Activated CD8-positive, alpha-beta T cell treated with anti-CD3 and anti-CD28 coated beads, Interleukin-2, amount 10 ng/mL, durations not matched to agents 7 days and 5 days (primary cell): Measurements from ENCODE around the gene IKZF5. TPM values are rescaled to one million over a fixed set of nuclear protein-coding genes. Genes with fewer than 3 reads are reported as not detected.

Experiments used
- ATAC-seq: fragments of 150-1000 bp; cut with Tn5 transposase; one replicate; pipeline ENCODE4 v1.10.0; 2021; ENCODE audit warnings: moderate library complexity
- CTCF ChIA-PET: fragments of 350-600 bp; sonication (Branson Sonifier 250); formaldehyde crosslinking; loops from one replicate; lab custom pipeline; 2021; ENCODE audit warnings: antibody characterized with exemption; lab: Charles Lee
- POLR2A ChIA-PET: fragments of 350-600 bp; sonication (Branson Sonifier 250); formaldehyde crosslinking; loops from one replicate; lab custom pipeline; 2021; ENCODE audit warnings: antibody characterized with exemption; lab: Charles Lee
- DNase-seq: peaks from one replicate; pipeline ENCODE4 v3.0.0-alpha.2; 2020
- H3K27ac Mint-ChIP-seq: one replicate; pipeline ENCODE4 v1.8.0; 2021; ENCODE audit warnings: mild to moderate bottlenecking, mixed read lengths
- H3K27me3 Mint-ChIP-seq: one replicate; pipeline ENCODE4 v1.8.0; 2021; ENCODE audit warnings: low read depth, mixed read lengths
- H3K36me3 Mint-ChIP-seq: one replicate; pipeline ENCODE4 v1.8.0; 2021; ENCODE audit warnings: low read depth, mixed read lengths
- H3K4me1 Mint-ChIP-seq: one replicate; pipeline ENCODE4 v1.8.0; 2021; ENCODE audit warnings: low read depth, mixed read lengths
- H3K4me3 Mint-ChIP-seq: one replicate; pipeline ENCODE4 v1.8.0; 2021; ENCODE audit warnings: mild to moderate bottlenecking, mixed read lengths
- H3K9me3 Mint-ChIP-seq: one replicate; pipeline ENCODE4 v1.8.0; 2022; ENCODE audit warnings: mixed read lengths; ENCODE audit not compliant: insufficient read depth
- total RNA-seq, 2 experiments: library from RNA; stranded (reverse); gene quantifications; one replicate each; pipeline ENCODE4 v1.2.3, GENCODE V29; 2021

The IKZF5 gene, protein sequence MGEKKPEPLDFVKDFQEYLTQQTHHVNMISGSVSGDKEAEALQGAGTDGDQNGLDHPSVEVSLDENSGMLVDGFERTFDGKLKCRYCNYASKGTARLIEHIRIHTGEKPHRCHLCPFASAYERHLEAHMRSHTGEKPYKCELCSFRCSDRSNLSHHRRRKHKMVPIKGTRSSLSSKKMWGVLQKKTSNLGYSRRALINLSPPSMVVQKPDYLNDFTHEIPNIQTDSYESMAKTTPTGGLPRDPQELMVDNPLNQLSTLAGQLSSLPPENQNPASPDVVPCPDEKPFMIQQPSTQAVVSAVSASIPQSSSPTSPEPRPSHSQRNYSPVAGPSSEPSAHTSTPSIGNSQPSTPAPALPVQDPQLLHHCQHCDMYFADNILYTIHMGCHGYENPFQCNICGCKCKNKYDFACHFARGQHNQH
- total RNA-seq = 10 to 100 TPM; 12.1 to 12.5 TPM

DNA sequence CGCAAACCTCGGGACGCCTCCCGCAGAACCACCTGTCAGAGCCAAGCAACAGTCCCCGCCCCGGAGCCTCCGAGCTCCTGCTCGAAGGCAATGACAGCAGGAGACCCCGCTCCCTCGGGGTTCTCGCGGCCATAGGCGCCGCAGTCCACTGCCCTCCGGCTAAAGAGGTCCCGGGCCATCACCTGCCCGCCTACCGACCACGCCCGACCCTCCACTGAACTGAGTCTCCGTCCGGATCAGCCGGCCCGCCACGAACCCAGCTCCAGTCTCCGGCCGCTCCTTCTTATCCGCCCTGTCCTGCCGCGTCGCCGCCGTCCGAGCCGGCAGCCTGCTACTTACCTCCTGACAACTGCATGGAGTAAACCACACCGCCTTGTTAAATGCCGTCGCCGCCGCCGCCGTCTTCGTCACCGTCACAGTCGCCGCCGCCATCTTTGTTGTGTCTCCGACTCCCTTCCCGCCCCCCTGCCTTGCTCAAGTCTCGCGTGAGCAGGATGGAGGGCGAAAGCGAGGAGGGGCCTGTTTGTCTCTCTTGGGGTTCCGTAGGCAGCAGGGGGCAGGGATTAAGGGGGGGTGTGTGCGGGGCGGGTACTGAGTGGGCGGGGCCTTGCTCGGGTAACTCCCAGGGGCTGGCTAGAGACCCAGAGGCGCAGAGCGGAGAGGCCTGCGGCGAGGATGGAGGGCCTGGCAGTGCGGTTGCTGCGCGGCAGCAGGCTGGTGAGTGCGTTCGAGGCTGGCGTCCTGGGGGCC, at the start of gene IKZF5, which contains the start of gene ACADSB:
Gene IKZF5 (minus strand): TSS at position 441 of the 750 bp plus-strand sequence. CDS start 10,170 bp downstream, outside the sequence.
Gene ACADSB (plus strand): TSS at position 652 of the 750 bp plus-strand sequence. CDS start 24 bp downstream, at position 676.
- peaks cover 32% of the 10 kb centered on the region for H3K4me1 Mint-ChIP-seq
- peak; percentile 98 for DNase-seq
- no peaks in the 10 kb centered on the region for H3K27me3 Mint-ChIP-seq
- POLR2A ChIA-PET = interaction anchor here (0.6 to 4.9 kb wide), 10 partner anchors 11 to 151 kb away, joined by 3 to 32 read pairs (median 6); partner anchors contain the start of genes BUB3, C10orf88, FAM24B and PSTK
- H3K4me3 Mint-ChIP-seq = peak within 1 kb of the TSS; percentile 97
- CTCF ChIA-PET = interaction anchor here (1.0 to 5.5 kb wide), 5 partner anchors 13 to 145 kb away, joined by 3 to 39 read pairs (median 5); partner anchors contain the start of genes BUB3, C10orf88 and PSTK
- H3K9me3 Mint-ChIP-seq = no peaks in the 10 kb centered on the region
- H3K36me3 Mint-ChIP-seq = peaks cover 12% of the 10 kb centered on the region
- peak within 1 kb of the TSS; percentile 97 for H3K27ac Mint-ChIP-seq
- peak; percentile 91 for ATAC-seq

DNA sequence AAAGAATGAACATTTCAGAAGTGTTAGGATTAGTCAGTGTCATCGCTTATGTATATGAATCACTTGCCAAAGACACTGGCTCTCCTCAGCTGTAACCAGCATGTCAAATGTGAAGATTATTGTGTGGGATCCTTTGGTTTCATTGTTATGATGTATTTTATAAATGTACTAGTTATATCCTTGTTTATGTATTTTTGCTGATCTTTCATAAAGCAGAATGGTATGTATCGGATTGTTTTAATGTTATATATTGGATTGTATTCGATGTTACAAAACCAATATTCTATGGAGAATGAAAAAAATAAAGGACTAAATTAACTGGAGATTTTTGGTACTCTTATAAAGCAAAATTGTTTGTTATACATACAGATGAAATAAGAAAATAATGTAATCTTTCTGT, 49.4 kb upstream of the IKZF5 start:
- CTCF ChIA-PET = no interaction called here
- no peaks in the 10 kb centered on the region for H3K4me1 Mint-ChIP-seq
- ATAC-seq (no peak), DNase-seq (no peak)
- no peaks in the 10 kb centered on the region for H3K36me3 Mint-ChIP-seq
- H3K27ac Mint-ChIP-seq = no peak overlapping the region
- H3K9me3 Mint-ChIP-seq = no peaks in the 10 kb centered on the region
- H3K4me3 Mint-ChIP-seq = no peak overlapping the region
- POLR2A ChIA-PET = no interaction called here
- peaks cover 4% of the 10 kb centered on the region for H3K27me3 Mint-ChIP-seq

GRCh38 chr10:123045961-123046731, 37.6 kb upstream of the IKZF5 start:
- Mint-ChIP-seq H3K4me1 (no peaks in the 10 kb centered on the region), H3K9me3 (no peaks in the 10 kb centered on the region), H3K27ac (no peak overlapping the region), H3K36me3 (peaks cover 4% of the 10 kb centered on the region), H3K27me3 (no peaks in the 10 kb centered on the region), H3K4me3 (no peak overlapping the region)
- DNase-seq (no peak), ATAC-seq (no peak)
- ChIA-PET POLR2A (no interaction called here), CTCF (interaction anchor here (1.1 to 1.4 kb wide), 3 partner anchors 15 to 335 kb away, joined by 3 to 4 read pairs (median 3); no protein-coding TSS in a partner anchor)

DNA sequence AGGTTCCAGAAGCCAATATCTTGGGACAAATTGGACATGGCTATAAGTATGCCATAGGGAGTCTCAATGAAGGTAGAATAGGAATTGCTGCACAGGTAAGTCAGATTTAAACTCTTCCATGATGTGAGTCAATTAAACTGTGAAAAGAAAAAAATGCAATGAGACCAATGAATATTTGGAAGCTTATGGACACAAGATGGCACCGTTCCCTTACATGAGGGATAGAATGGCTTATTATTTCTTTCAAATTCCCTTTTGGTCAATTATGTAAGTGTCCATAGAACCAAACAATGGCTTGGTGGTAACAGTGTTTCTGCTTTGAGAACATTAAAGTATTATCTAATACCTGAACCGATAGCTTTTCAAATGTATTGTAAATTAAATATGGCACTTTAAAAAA, 35.8 kb upstream of the IKZF5 start:
- Mint-ChIP-seq H3K27me3 (no peaks in the 10 kb centered on the region), H3K4me1 (peaks cover 2% of the 10 kb centered on the region), H3K27ac (no peak overlapping the region), H3K9me3 (no peaks in the 10 kb centered on the region), H3K4me3 (no peak overlapping the region), H3K36me3 (peaks cover 4% of the 10 kb centered on the region)
- ATAC-seq (no peak), DNase-seq (no peak)
- ChIA-PET POLR2A (no interaction called here), CTCF (interaction anchor here (0.8 to 3.2 kb wide), 9 partner anchors 8 to 514 kb away, joined by 3 to 26 read pairs (median 9); no protein-coding TSS in a partner anchor)

GRCh38 chr10:123043409-123043925, 34.9 kb upstream of the IKZF5 start:
- CTCF ChIA-PET = interaction anchor here (0.6 to 3.2 kb wide), 26 partner anchors 9 to 520 kb away, joined by 3 to 26 read pairs (median 4); partner anchors contain the start of gene BUB3
- ATAC-seq = peak; percentile 88
- Mint-ChIP-seq H3K27ac (no peak overlapping the region), H3K27me3 (no peaks in the 10 kb centered on the region), H3K4me3 (no peak overlapping the region), H3K9me3 (no peaks in the 10 kb centered on the region), H3K4me1 (peaks cover 11% of the 10 kb centered on the region), H3K36me3 (peaks cover 4% of the 10 kb centered on the region)
- POLR2A ChIA-PET = interaction anchor here (1.0 kb wide), 1 partner anchor 91 kb away, joined by 3 read pairs; no protein-coding TSS in a partner anchor
- peak; percentile 66 for DNase-seq

DNA sequence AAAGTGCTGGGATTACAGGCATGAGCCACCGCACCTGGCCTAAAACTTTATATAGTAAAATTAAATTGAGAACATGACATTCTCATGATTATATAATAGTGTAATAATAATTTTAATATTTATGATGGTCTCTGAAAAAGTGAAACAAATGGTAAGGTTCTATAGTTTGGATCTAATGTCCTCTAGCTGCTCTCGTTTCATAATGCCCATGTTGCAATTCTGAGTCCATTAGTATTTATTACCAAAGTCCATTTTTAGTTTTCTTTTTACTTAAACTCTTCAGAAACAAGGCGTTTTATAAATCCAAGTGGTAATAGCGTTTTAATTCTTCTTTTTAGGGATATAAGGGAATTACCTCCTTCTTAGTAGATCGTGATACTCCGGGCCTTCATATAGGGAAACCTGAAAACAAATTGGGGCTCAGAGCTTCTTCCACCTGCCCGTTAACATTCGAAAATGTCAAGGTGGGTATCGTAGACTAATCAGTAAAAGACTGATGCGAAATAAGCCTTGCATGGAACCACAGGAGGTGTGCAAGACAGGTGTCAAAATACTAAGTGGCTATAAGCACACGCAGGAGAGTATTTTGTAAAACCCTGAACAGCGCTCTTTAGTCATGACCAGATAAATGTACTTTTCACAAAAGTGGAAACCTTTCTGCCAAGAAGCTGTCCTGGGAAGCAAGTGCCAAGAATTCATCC, 34.3 kb upstream of the IKZF5 start:
- no peak overlapping the region for H3K4me3 Mint-ChIP-seq
- H3K27ac Mint-ChIP-seq = no peak overlapping the region
- no peaks in the 10 kb centered on the region for H3K27me3 Mint-ChIP-seq
- H3K36me3 Mint-ChIP-seq = no peaks in the 10 kb centered on the region
- DNase-seq (no peak), ATAC-seq (no peak)
- CTCF ChIA-PET = interaction anchor here (0.6 to 3.2 kb wide), 27 partner anchors 9 to 521 kb away, joined by 3 to 26 read pairs (median 4); partner anchors contain the start of gene BUB3
- POLR2A ChIA-PET = interaction anchor here (1.0 kb wide), 1 partner anchor 91 kb away, joined by 3 read pairs; no protein-coding TSS in a partner anchor
- no peaks in the 10 kb centered on the region for H3K9me3 Mint-ChIP-seq
- peaks cover 11% of the 10 kb centered on the region for H3K4me1 Mint-ChIP-seq

DNA sequence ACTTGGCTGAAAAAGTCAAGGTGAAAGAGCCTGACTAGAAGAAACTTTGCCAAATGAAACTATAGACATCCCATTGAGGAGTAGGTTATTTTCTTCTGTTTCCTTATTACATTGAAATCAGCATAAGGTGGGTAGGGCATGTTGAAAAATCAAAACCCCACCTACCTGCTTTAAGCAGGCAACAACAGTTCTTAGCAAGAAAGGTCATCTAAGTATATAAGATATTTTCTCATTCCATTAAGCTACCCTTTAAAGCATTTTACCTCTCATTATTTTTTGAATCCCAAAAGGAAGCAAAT, 31.0 kb upstream of the IKZF5 start:
- H3K27me3 Mint-ChIP-seq = no peaks in the 10 kb centered on the region
- H3K4me3 Mint-ChIP-seq = no peak overlapping the region
- no peaks in the 10 kb centered on the region for H3K9me3 Mint-ChIP-seq
- ChIA-PET POLR2A (no interaction called here), CTCF (no interaction called here)
- no peak for ATAC-seq
- DNase-seq = no peak
- H3K36me3 Mint-ChIP-seq = peaks cover 6% of the 10 kb centered on the region
- H3K4me1 Mint-ChIP-seq = peaks cover 11% of the 10 kb centered on the region
- no peak overlapping the region for H3K27ac Mint-ChIP-seq

DNA sequence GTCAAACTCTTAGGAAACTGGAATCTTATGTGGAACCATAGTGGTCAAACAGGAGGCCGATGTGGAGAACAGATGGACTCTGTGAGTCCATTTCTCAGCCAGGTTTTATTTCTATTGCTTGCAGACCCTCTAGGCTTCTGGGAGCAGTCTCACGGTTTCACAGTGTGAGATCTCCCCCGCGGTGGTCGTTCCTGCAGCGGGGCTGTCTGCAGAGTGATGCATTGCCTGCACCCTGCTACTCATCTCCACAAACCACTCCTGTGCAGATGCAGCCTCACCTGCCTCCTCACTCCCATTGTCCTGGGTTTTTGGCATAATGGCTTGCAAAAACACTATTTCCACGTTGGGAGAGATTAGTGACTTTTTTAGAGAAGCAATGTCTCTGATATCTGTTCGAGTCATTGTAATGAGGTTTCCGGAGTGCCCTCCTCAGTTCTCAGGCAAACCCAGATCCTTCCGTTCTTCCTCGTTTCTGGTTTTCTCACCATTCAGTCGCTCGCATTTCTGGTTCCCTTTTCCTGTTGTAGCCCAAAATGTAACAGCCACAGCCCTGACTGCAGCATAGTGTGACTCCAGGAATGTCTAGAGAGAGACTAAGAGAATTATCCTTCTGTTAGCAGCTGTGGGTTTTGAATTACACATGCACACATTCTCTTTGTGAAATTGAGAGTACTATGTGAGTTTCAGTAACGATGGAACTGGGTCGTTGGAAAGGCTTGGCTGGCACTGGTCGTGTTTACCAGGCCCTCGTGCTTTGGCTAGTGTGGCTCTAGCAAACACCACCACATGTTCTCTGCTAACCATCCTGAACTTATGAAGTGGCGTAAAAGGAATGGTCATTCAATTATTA, 30.4 kb upstream of the IKZF5 start:
- POLR2A ChIA-PET = no interaction called here
- peaks cover 11% of the 10 kb centered on the region for H3K4me1 Mint-ChIP-seq
- ATAC-seq = no peak
- no peaks in the 10 kb centered on the region for H3K27me3 Mint-ChIP-seq
- CTCF ChIA-PET = interaction anchor here (0.7 kb wide), 1 partner anchor 521 kb away, joined by 3 read pairs; no protein-coding TSS in a partner anchor
- H3K4me3 Mint-ChIP-seq = no peak overlapping the region
- no peak for DNase-seq
- peaks cover 6% of the 10 kb centered on the region for H3K36me3 Mint-ChIP-seq
- H3K27ac Mint-ChIP-seq = peak overlapping the region; percentile 14
- H3K9me3 Mint-ChIP-seq = no peaks in the 10 kb centered on the region

DNA sequence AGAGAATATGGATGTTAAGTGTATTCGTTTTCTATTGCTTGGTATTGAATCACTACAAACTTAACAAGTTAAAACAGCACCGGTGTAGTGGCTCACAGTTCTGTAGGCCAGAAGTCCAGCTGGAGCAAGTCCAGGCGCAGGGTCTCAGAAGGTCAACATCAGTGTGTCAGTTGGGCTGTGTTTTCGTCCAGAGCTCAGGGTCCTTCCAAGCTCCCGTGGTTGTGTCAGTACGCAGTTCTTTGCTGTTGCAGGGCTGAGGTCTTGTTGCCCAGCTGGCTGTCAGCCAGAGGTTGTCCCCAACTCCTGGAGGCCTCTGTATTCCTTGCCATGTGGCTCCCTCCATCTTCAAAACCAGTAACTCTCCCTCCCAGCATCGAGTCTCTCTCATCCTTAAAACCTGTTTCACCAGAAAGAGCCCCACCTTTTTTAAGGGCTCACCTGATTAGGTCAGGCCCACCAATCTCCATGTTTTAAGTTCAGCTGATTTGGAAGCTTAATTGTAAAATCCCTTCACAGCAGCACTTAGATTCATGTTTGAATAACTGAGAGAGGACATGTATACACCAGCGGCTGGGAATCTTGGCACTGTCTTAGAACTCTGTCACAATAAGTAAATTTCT, 27.0 kb upstream of the IKZF5 start:
- ChIA-PET CTCF (no interaction called here), POLR2A (no interaction called here)
- H3K4me3 Mint-ChIP-seq = no peak overlapping the region
- H3K36me3 Mint-ChIP-seq = peaks cover 6% of the 10 kb centered on the region
- no peaks in the 10 kb centered on the region for H3K27me3 Mint-ChIP-seq
- H3K4me1 Mint-ChIP-seq = peaks cover 11% of the 10 kb centered on the region
- ATAC-seq (no peak), DNase-seq (no peak)
- H3K27ac Mint-ChIP-seq = no peak overlapping the region
- H3K9me3 Mint-ChIP-seq = no peaks in the 10 kb centered on the region
